ENCODE measurements around the gene NDUFS4. TPM values are rescaled to one million over a fixed set of nuclear protein-coding genes. Genes with fewer than 3 reads are reported as not detected.
A peak's percentile ranks its signal among the peaks of the same experiment; 100 is the strongest.

NDUFS4 gene
- total and polyA plus RNA-seq, 7 donors = 106 to 179 (median 136) TPM

GRCh38 chr5:53560028-53560427 lies 411 bp upstream of the NDUFS4 start:
- intact Hi-C loops (cut with DNase I) = loop anchor here (2.0 to 5.0 kb wide), 3 partner anchors 77 to 749 kb away; no protein-coding TSS in a partner anchor
- no peaks in the 10 kb centered on the region for H3K27me3 ChIP-seq
- no peaks in the 10 kb centered on the region for H3K9me3 ChIP-seq
- TF ChIP-seq, protein P1, sequence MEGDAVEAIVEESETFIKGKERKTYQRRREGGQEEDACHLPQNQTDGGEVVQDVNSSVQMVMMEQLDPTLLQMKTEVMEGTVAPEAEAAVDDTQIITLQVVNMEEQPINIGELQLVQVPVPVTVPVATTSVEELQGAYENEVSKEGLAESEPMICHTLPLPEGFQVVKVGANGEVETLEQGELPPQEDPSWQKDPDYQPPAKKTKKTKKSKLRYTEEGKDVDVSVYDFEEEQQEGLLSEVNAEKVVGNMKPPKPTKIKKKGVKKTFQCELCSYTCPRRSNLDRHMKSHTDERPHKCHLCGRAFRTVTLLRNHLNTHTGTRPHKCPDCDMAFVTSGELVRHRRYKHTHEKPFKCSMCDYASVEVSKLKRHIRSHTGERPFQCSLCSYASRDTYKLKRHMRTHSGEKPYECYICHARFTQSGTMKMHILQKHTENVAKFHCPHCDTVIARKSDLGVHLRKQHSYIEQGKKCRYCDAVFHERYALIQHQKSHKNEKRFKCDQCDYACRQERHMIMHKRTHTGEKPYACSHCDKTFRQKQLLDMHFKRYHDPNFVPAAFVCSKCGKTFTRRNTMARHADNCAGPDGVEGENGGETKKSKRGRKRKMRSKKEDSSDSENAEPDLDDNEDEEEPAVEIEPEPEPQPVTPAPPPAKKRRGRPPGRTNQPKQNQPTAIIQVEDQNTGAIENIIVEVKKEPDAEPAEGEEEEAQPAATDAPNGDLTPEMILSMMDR (IDR thresholded peaks at IDR 0.05) = no peak
- TF ChIP-seq EP300 (IDR thresholded peaks at IDR 0.05) (no peak), POLR2A (IDR thresholded peaks at IDR 0.05) (no peak), POLR2AphosphoS5 (IDR thresholded peaks at IDR 0.05) (no peak)
- no peaks in the 10 kb centered on the region for H3K36me3 ChIP-seq
- peak overlapping the region; percentile 84 to 89 (median 87) for H3K27ac ChIP-seq
- peaks cover 0 to 40% (median 28%) of the 10 kb centered on the region in 4 donors for H3K4me1 ChIP-seq
- no peak for DNase-seq
- WGBS, 2 donors = 7 to 35% methylated on average over 5 of the region's 5 CpGs
- peak overlapping the region; percentile 73 to 86 (median 83) for H3K4me3 ChIP-seq

GRCh38 chr5:53568401-53568800 lies 8.0 kb downstream of the NDUFS4 start:
- no peak for DNase-seq
- Histone ChIP-seq H3K27ac (no peak overlapping the region), H3K27me3 (no peaks in the 10 kb centered on the region), H3K4me1 (peaks cover 0 to 48% (median 21%) of the 10 kb centered on the region in 4 donors), H3K9me3 (no peaks in the 10 kb centered on the region), H3K36me3 (no peaks in the 10 kb centered on the region), H3K4me3 (no peak overlapping the region)
- intact Hi-C loops (cut with DNase I) = no loop called here
- TF ChIP-seq POLR2A (IDR thresholded peaks at IDR 0.05) (no peak), EP300 (IDR thresholded peaks at IDR 0.05) (no peak), POLR2AphosphoS5 (IDR thresholded peaks at IDR 0.05) (no peak)
- TF ChIP-seq, protein P1 (IDR thresholded peaks at IDR 0.05) = no peak

- 38 to 68% methylated on average over 1 of the region's 1 CpG for WGBS, 2 donors
- intact Hi-C loops (cut with DNase I) = no loop called here
Measured at GRCh38 chr5:53568871-53569270, 8.4 kb downstream of the NDUFS4 start.

DNA sequence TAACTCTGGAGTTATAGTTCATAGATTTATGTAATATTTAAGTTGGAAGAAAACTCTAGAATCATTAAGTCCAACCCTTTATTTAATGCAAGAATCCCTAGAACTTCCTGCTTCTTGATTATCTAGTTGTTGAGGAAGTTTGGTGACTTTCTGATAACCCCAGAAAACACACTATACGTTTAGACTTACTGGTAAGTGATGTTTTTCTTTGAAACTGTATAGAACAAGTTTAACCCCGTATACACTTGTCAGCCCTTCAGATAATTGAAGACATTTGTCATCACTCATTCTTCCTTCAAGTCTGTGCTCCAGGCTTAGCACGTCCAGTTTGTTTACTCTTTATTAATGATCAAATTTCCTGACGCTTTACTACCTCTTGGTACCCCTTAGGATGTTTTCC lies 9.0 kb downstream of the NDUFS4 start:
- Histone ChIP-seq H3K36me3 (no peaks in the 10 kb centered on the region), H3K27ac (no peak overlapping the region), H3K27me3 (no peaks in the 10 kb centered on the region), H3K4me1 (peaks cover 0 to 38% (median 13%) of the 10 kb centered on the region in 4 donors), H3K9me3 (no peaks in the 10 kb centered on the region), H3K4me3 (no peak overlapping the region)
- intact Hi-C loops (cut with DNase I) = no loop called here
- 29 to 49% methylated on average over 4 of the region's 4 CpGs for WGBS, 2 donors
- DNase-seq = no peak
- no peak for TF ChIP-seq POLR2A (IDR thresholded peaks at IDR 0.05)
- TF ChIP-seq POLR2AphosphoS5 (IDR thresholded peaks at IDR 0.05) = no peak
- TF ChIP-seq EP300 (IDR thresholded peaks at IDR 0.05) = no peak
- TF ChIP-seq, protein P1 (IDR thresholded peaks at IDR 0.05) = no peak

More at GRCh38 chr5:53568871-53569270, 8.4 kb downstream of the NDUFS4 start:
- Histone ChIP-seq H3K36me3 (no peaks in the 10 kb centered on the region), H3K4me1 (peaks cover 0 to 44% (median 16%) of the 10 kb centered on the region in 4 donors), H3K4me3 (no peak overlapping the region), H3K9me3 (no peaks in the 10 kb centered on the region), H3K27ac (no peak overlapping the region), H3K27me3 (no peaks in the 10 kb centered on the region)
- TF ChIP-seq EP300 (IDR thresholded peaks at IDR 0.05) = no peak
- TF ChIP-seq, protein P1 (IDR thresholded peaks at IDR 0.05) = no peak
- no peak for TF ChIP-seq POLR2AphosphoS5 (IDR thresholded peaks at IDR 0.05)
- TF ChIP-seq POLR2A (IDR thresholded peaks at IDR 0.05) = no peak
- DNase-seq = no peak

DNA sequence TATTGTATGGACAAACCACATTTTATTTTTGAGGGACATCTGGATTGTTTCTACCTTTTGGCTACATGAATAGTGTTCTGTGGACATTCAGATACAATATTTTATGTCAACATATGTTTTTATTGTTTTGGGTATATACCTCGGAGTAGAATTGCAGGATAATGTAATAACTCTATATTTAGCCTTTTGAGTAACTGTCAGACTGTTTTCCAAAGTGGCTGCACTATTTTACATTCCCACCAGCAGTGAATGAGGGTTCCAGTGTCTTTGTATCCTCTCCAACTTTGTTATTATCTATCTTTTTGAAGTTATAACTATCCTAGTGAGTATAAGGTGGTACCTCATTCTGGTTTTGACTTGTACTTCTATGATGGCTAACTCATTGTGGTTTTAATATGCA lies 11.0 kb downstream of the NDUFS4 start:
- H3K36me3 ChIP-seq = no peaks in the 10 kb centered on the region
- TF ChIP-seq POLR2AphosphoS5 (IDR thresholded peaks at IDR 0.05) = no peak
- TF ChIP-seq POLR2A (IDR thresholded peaks at IDR 0.05) = no peak
- peaks cover 0 to 43% (median 18%) of the 10 kb centered on the region in 4 donors for H3K4me1 ChIP-seq
- no peaks in the 10 kb centered on the region for H3K27me3 ChIP-seq
- WGBS, 2 donors = 31 to 59% methylated on average over 1 of the region's 1 CpG
- intact Hi-C loops (cut with DNase I) = no loop called here
- no peak overlapping the region for H3K4me3 ChIP-seq
- no peaks in the 10 kb centered on the region for H3K9me3 ChIP-seq
- H3K27ac ChIP-seq = no peak overlapping the region
- no peak for DNase-seq

Measured in sigmoid colon (tissue), 7 donors.